Fibroblast of skin of right biceps (primary cell): ENCODE results near the gene FLVCR2.

Source experiments
- DNase-seq: peaks from one replicate; pipeline ENCODE4 v3.0.0-alpha.2; 2013

Gene FLVCR2

DNA sequence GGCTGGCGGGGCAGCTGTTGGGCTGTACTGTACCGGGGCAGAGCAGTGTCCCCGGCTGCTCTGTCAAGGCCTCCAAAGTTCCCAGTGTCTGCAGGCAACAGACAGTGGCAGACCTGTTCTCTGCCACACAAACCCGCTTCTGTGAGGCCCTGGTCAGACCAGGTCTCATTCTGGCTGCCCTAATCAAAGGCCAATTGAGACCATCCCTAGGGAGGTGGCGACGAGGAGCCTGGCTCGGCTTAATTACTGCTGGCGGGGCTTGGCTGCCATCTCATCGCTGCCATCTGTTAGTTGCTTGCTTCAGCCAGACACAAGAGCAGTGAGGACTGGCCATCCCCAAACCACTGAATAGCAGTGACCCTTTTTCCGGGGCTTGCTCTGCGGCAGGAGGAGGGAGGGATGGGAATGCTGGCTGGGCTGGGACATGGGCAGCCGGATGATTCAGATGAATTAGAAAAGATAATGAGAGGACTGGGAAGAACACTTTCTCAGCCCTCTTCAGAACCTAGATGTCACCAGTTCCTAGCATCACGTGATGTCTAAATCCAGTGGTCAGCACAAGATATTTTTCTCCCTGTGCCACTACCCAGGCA, 57.8 kb downstream of the FLVCR2 start:
- DNase-seq, result peak; percentile 12

DNA sequence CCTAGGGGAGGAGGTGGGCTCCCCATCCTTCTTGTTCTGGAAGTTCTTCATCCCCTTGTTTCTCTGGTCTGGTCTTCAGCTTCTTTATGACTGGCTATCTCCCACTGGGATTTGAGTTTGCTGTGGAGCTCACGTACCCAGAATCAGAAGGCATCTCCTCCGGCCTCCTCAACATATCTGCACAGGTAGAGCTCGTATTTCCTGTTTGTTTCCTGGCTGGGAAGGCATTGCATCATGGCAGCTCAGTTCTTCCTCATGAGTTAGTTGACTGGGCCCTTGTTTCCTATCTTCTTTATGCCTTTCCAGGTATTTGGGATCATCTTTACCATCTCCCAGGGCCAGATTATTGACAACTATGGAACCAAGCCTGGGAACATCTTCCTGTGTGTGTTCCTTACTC, 62.5 kb downstream of the FLVCR2 start:
- DNase-seq, result no peak

DNA sequence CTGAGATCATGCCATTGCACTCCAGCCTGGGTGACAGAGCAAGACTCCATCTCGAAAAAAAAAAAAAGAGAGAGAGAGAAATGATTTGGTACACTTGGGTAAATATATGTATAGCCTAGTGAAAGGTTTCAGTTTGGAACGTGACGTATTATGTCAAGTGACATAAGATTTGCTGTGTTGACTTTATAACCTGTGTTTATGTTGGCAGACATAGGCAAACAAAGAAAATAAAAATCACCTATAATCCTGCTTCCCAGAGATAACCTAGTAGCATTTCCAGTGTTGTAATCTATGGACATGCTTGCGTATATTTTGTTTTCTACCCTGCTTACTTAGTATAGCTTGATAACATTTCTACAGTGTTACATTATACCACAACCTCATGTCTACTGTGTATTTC, 65.6 kb downstream of the FLVCR2 start:
- DNase-seq, result no peak

DNA sequence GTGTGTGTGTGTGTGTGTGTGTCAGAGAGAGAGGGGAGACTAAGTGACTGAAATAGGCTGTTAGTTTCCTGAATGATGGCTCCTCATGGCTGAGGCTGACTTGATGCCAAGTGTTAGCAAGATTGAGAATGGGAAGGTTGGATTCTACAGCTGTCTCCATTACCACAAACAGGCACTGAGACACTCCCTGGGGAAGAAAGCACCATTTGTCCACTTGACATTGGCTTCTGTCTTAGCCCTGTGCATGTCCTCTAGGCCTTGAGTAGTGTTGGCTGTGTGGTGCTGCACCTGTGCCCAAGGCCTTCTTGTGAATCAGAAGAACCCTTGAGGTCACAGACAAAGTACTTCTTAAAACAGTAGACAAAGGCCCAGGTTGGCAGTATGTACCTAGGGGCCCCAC, 66.6 kb downstream of the FLVCR2 start:
- DNase-seq, result no peak

DNA sequence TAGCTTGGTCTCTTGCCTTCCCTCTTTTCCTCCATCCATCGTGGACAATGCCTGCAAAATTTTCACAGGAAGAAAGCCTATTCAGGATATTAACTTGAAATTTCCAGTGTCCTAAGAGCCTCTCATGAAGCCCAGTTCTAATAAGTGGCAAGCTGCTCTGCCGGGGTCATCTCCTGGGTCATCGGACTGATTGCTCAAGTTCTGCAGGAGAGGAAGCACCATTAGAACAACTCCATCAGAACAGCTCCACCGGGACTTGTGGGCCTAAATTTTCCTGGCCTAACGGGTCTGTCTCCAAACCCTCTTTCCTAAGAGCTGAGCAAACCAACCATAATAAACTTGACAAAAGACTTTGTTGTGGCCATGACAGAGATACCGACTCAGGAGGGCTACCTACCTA, 68.3 kb downstream of the FLVCR2 start:
- no peak for DNase-seq

DNA sequence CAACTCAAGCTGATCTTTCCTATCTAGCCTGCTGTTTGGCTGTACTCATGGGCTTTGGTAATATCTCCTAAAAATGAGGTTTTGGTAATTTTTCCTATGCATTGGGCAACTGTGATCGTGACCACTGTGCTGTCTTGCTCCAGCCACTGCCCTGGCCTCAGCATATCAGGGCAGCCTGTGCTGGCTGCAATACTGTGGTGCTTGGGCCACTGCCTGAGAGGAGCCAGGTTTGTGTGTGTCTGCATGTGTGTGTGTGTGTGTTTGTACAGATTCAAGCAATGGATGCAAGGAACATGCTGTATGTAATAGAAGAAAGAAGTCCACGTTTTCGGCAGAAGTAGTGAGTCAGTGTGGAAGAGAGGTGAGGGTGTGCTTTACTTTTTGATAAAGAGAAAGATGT, 69.2 kb downstream of the FLVCR2 start:
- DNase-seq, result no peak

DNA sequence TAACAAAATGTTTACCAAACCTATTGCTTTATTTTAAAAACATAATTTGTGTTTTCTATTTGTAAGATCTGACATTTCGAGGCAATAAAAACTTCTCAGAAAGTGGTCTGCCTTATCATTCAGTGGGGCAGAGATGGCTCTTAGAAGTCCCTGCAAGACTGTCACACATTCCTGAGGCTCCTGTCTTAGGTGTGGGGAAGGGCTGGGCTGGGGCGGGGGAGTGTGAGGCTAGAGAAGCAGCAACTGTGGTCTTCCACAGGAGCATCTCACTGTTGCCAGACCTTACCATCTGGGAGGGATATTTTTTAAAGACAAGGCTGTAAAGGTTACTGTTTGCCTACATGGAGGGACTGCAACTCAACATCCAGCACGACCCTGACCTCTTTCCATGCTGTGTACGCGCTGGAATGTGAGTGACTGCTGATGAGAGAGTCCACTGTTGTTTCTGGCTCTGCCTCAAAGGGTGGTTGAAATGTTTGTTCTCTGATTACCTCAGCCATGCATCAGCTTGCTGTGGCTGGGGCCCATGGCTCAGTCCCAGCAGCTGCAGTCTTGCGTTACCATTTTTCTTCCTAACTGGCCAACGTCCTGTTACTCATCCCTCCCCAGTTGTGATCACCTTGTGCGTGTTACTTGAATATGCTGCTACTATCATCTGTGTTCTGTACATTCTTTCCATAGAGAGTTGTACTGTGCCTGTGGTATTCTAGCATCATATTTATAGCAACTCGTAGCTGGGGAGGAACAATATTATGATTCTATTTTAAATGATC, 69.8 kb downstream of the FLVCR2 start:
- peak; percentile 81 for DNase-seq

DNA sequence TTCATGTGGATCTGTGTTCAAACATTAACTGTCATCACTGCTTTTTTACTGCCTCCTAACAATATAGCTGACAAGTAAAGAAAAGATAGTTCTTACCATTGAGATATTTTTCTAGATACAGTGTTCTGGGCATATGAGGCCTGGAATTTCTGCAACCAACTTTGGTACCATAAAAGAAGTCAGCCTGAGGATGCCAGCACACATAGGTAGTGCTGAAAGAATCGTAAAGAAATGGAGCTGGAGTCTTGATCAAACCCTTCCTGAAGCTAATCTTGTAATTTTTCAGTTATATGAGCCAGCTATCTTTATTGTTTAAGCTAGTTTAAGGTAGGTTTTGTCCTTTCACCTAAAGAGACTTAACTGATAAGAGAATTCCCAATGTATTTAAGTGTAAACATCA, 70.9 kb downstream of the FLVCR2 start:
- DNase-seq, result no peak

DNA sequence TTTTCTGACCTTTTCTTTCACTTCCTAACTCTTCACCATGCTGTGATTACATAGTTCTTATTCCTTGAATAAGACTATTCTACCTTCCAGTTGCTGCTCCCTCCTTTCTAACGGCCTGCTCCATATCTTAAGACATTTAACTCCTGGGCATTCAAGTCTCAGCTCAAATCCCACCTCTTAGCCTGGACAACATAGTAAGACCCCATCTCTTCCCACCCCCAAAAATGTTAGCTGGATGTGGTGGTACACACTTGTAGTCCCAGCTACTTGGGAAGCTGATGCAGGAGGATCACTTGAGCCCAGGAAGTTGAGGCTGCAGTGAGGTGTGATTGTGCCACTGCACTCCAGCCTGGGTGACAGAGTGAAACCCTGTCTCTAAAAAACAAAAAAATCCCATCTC, 71.4 kb downstream of the FLVCR2 start:
- no peak for DNase-seq

DNA sequence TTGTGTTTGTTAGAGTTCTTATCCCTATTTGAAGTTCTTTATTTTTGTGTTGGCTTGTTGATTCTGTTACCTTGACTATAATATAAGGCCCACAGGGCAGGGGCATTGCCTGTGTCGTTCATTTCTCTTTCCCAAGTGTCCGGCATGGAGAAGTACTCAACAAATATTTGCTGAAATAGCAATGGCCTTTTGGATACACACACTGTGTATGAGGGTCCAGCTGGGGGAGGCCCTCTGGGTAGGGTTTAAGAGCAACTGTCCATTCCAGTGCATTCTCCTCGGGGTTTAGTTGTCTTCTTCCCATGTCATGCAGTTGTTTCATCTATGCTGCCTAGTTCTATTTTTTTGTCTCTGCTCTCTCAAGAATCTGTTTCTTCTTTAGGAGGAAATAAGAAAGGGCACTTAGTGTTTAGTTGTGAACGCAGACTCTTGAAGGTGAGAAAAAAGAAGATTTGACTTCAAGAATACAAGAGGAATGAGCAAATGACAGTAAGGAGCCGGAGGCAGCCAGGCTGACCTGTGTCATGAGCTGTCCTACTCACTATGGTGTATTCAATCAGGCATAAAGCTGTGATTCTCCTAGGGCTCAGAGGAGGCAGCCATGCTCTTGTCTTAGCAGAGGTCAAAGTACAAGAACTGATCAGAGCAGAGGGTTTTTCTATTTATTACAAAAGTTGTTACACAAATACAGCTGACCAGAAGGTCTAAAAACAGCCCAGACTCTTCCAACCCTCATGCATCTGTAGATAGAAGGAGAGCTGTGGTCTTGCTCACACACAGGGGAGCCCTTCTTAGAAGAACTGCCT, 72.0 kb downstream of the FLVCR2 start:
- no peak for DNase-seq

DNA sequence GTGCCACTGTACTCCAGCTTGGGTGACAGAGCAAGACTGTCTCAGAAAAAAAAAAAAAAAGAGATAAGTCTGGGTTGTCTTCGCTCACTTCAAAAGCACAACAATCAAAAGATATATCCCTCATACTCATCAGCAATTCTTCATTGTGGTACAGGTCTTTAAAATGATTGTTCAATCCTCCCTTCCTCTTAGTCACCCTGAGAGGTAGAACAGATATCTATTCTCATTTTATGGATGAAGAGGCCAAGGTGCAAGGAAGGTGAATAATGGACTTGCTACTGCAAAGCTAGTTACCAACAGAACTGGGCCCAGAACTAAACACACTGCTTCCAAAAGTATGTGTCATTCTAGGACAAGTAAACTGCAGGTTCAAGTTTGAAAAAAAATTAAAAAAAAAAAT, 75.1 kb downstream of the FLVCR2 start:
- no peak for DNase-seq

DNA sequence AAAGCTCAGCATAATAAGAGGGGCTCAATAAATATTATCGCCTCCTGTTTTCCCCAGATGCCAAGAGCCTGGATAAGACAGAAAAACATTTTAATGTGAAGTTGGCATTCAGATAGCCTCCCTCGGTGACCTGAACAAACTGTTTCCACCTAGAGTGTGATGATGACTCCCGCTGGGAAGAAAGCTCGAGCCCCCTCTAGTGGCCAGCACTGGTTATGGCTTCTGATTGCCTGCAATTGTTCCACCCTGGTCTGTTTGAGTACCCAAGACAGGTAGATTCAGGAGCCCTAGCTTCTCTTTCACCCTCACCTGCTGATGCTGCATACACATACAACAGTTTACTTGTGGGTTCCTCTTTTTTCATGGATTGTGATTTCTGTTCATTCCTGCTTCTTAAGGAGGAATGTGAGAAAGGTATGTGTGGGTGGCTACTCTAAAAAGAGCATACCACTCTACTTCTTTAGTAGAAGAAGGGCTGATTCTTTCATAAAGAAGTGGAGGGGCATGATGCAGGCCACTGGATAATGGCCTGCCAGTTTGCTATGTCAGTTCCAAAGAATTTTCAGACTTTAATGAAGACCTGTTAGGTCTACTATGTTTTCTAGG, 75.8 kb downstream of the FLVCR2 start:
- DNase-seq, result peak; percentile 51

DNA sequence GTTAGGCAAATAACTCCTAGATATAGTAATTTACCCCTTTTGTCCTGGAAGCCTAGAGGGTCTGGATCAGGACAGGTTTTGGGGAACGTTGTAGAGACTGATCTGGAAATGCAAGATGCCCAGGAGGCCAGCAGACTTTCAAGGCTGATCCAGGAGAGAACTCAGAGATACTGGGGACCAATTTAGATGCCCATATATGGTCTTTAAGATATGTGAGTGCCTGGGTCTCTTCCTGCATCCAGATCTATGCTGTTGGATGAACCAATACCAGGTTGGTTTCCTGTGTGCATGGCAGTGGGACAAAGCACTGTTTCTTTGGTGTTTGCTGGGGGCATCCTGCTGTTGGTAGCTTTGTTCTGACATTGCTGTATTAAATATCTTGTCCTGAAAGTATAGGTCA, 76.8 kb downstream of the FLVCR2 start:
- no peak for DNase-seq

DNA sequence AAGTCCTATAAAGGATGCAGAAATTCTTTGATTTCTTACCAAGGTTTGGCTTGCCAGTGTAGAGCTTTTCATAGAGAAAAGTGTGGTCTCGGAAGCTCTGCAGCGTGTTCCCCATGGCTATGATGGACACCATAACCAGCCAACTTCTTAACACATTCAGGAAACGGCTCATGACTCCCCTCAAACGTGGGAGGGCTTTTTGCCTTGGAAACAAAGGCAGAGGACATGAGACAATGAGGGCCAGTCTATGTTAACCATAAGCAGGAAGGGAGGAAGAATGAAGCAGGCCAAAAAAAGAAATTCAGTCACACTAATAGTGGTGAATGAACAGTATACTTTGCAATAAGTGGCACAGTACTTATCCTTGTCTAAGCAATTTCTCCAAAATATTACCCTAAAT, 78.9 kb downstream of the FLVCR2 start:
- DNase-seq, result no peak

DNA sequence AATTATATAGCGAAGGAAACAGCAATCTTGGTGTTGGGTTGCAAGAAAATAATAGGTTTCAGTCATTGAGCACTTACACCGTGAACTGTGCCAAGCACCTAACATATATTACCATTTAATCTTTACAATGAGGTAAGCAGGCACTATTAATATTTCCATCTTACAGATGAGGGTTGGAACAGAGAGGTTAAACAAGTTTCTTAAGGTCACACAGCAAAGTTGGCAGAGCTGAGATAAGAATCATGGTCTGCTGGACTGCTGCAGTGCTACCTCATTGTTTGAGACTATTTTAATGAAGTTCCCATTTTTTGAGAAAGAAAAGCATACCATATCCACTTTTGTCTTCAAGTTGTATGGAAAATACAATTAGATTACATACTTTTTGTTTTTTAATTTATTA, 80.5 kb downstream of the FLVCR2 start:
- DNase-seq, result no peak

DNA sequence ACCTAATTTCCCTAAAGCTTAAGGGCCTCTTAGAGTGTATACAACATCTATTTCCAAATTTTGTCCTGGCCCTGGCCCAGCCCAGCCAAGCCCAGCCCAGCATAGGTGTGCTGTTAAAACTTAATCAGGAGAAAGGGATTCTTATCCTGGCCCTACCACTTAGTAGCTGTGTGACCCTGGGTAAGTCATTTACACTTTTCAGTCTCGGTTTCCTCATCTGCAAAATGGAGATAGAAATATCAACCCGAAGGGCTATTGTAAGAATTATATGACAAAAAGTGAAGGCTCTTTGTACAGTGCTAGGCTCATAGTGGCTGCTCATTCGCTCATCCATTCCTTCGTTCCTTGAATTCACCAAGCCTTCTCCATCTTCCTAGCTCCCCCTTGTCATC, 81.8 kb downstream of the FLVCR2 start:
- no peak for DNase-seq

DNA sequence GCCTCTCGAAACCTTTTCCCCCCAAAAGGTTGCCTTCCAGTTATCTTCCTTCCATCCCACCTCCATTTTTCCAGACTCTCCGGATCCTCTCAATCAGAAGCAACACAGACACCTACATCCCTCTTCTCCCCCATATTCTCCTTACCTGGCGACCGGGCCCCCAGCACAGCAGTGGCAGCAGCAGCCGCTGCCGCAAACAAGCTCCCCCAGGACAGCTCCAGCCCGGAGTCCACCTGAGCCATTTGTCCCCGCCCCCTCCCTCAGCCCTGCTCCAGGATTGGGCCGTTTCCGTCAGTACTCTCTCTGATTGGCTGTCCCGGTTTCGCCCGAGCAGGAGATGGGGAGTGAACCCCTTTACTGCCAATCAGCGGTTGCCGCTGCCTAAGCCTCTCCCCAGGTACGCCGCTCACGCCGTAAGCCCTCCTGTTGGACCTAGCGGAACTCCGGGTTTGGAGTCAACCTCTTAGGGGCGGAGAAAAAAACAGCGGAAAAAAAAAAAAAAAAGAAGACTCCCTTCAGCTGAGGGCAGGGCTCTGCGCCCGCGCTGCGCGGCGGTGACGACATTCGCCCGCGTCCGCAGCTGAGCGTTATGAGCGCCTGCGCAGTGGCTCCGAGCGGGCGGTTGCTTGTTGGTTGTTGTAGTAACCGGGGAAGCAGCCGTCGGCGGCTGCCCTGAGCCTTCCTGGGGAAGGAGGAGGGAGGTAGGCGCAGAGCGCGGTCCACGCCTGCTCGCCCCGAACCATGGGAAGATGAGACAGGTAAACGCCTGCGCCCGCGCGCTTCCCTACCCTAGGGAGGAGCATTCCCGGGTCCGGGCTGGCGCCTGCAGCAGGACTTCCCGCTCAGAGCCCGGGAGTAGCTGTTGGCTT, 82.4 kb downstream of the FLVCR2 start, which contains the start of the genes ERG28 and TTLL5:
ERG28 (minus strand) TSS at position 247 of the 869 bp plus-strand sequence. CDS start 3,374 bp downstream, outside the sequence.
TTLL5 (plus strand) TSS at position 617 of the 869 bp plus-strand sequence. CDS start 1,904 bp downstream, outside the sequence.
- peak; percentile 99 for DNase-seq

DNA sequence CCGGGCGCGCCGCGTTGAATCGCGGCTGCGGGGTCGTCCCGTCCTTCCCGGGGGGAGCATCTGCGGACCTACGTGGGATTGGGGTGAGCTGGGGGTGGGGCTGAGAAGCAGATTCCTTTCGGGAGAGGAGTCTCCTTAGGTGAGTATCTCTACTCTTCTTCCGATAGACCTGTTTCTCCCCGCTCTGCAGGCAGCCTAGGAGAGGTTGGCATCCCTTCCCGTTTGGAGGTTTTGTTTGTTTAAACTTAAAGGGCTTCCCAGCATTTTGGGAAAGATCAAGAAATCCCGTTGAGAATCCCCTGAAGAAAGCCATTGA, 83.0 kb downstream of the FLVCR2 start:
- DNase-seq, result no peak

DNA sequence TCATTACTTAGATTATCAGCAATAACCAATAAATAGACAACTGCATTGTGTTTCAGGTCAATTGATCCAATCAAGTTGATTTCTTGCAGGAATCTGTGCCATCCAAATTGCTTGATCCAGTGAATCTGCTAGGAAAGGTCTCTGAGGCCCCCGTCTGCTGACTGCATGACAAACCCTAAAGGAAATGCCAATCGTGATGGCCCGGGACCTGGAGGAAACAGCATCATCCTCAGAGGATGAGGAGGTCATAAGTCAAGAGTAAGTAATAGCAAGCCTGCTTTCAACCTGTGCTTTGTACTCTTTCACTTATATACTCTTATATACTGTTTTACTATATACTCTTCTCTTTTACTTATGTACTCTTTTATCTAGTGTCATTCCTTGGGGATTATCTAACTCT, 84.5 kb downstream of the FLVCR2 start:
- no peak for DNase-seq

DNA sequence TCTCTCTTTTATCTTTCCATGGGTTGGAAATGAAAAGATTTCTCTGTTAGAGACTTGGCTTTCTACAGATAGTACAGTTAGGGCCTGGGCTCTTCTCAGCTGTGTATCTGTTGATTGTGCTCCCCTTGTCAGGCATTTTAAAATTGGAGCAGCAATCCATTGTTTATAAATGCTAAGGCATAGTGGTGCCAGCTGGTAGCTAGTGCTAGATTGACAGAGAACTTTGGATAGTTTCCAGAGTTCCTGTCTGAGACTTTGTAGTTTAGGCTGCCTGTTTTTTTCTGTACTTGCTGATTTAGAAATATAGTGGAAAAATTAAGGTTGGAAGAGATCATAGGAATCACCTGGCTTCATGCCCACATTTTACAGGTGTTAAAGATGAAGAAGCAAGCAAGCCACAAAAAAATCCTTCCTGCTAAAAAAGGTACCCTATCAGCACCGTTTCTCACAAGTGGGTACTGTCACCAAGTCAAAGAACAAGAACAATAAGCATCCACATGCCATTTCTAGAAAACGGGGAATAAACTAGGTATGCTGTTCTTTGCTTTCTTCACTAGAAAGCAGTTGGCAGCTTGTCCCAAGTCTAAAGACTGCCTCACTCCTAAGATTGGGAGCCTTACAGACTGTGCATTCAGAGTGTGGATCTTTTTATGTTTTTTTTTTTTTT, 88.8 kb downstream of the FLVCR2 start:
- no peak for DNase-seq

DNA sequence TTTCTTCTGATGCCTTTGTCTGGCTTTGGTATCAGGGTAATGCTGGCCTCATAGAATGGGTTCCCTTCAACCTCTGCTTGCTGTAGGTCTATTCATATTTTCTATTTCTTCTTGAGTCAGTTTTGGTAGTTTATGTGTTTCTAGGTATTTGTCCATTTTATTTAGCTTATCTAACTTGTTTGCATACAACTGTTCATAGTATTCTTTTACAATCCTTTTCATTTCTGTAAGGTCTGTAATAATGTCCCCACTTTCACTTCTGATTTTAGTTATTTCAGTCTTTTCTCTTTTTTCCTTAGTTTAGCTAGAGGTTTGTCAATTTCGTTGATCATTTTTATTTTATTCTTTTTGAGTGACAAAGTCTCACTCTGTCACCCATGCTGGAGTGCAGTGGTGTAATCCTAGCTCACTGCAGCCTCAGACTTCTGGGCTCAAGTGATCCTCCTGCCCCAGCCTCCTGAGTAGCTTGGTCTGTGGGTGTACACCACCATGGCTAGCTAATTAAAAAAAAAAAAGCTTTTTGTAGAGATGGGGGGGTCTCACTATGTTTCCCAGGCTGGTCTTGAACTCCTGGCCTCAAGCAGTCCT, 94.3 kb downstream of the FLVCR2 start:
- DNase-seq, result no peak
